OCI-LY1 (cell line): ENCODE data around the gene FANCC.

Source experiments
- CTCF ChIP-seq: fragments of 200-600 bp; sonication (generic), shearing (Covaris generic); IDR thresholded peaks from 2 replicates; pipeline ENCODE4 v1.5.1; 2017; ENCODE audit warnings: mild to moderate bottlenecking, antibody characterized with exemption, low read length, moderate library complexity, mixed read lengths
- EZH2 ChIP-seq: fragments of 200-600 bp; sonication (generic), shearing (Covaris generic); IDR thresholded peaks from 2 replicates; pipeline ENCODE4 v1.8.0; 2017; ENCODE audit warnings: borderline replicate concordance, mixed run types, mild to moderate bottlenecking, antibody characterized with exemption, low read length, moderate library complexity, mixed read lengths

- no peak for TF ChIP-seq CTCF
- TF ChIP-seq EZH2, result no peak
Measured at GRCh38 chr9:95074632-95075031, 242.9 kb downstream of the FANCC start.
